DMS 273 (cell line): ENCODE data around the gene ZNF423.

Source experiments
- DNase-seq: peaks from one replicate; lab custom pipeline; 2025; ENCODE audit not compliant: unreplicated experiment; lab: John Stamatoyannopoulos, UW

ZNF423 gene

GRCh38 chr16:49755716-49756505, 100.0 kb downstream of the ZNF423 start:
- no peak for DNase-seq

- peak; percentile 46 for DNase-seq
Measured at GRCh38 chr16:49755313-49755620, 100.6 kb downstream of the ZNF423 start.

GRCh38 chr16:49754495-49755312, 101.2 kb downstream of the ZNF423 start:
- DNase-seq = no peak

- DNase-seq = peak; percentile 78
Measured at GRCh38 chr16:49750341-49751000, 105.4 kb downstream of the ZNF423 start.

GRCh38 chr16:49749816-49750215, 106.1 kb downstream of the ZNF423 start:
- peak; percentile 43 for DNase-seq

- peak; percentile 94 for DNase-seq
Measured at GRCh38 chr16:49748322-49748721, 107.6 kb downstream of the ZNF423 start.

GRCh38 chr16:49747654-49748053, 108.3 kb downstream of the ZNF423 start:
- DNase-seq = no peak

GRCh38 chr16:49746545-49746944, 109.4 kb downstream of the ZNF423 start:
- no peak for DNase-seq

- DNase-seq = no peak
Measured at GRCh38 chr16:49745311-49745747, 110.6 kb downstream of the ZNF423 start.

GRCh38 chr16:49744244-49745220, 111.4 kb downstream of the ZNF423 start:
- DNase-seq = no peak

- DNase-seq = no peak
Measured at GRCh38 chr16:49743658-49744057, 112.3 kb downstream of the ZNF423 start.

- no peak for DNase-seq
Measured at GRCh38 chr16:49743203-49743464, 112.8 kb downstream of the ZNF423 start.

GRCh38 chr16:49742428-49743202, 113.3 kb downstream of the ZNF423 start:
- no peak for DNase-seq

GRCh38 chr16:49740256-49740655, 115.7 kb downstream of the ZNF423 start:
- no peak for DNase-seq

GRCh38 chr16:49739381-49739780, 116.5 kb downstream of the ZNF423 start:
- DNase-seq = peak; percentile 56

- DNase-seq = peak; percentile 51
Measured at GRCh38 chr16:49738832-49739231, 117.1 kb downstream of the ZNF423 start.

GRCh38 chr16:49738001-49738400, 117.9 kb downstream of the ZNF423 start:
- no peak for DNase-seq

GRCh38 chr16:49737541-49737940, 118.4 kb downstream of the ZNF423 start:
- DNase-seq = peak; percentile 79

GRCh38 chr16:49734331-49734730, 121.6 kb downstream of the ZNF423 start:
- DNase-seq = peak; percentile 22
